Measurements from ENCODE around the gene FAM234B. TPM values are rescaled to one million over a fixed set of nuclear protein-coding genes. Genes with fewer than 3 reads are reported as not detected.
A peak's percentile ranks its signal among the peaks of the same experiment; 100 is the strongest.

Gene FAM234B
- total RNA-seq, 1 experiment from 2014 or later, result 20.8 TPM

- Mint-ChIP-seq H3K27me3 (ENCODE audit: low read depth) (peaks cover 27% of the 10 kb centered on the region), H3K4me1 (peaks cover 31 to 34% of the 10 kb centered on the region in 2 experiments), H3K27ac (peak within 1 kb of the TSS; percentile 24 to 90 (median 82)), H3K4me3 (peak within 1 kb of the TSS; percentile 88 to 96), H3K36me3 (ENCODE audit: insufficient read depth in 1 of 3, low read depth in 3 of 3) (peaks cover 4 to 15% (median 14%) of the 10 kb centered on the region in 3 experiments), H3K9me3 (peaks cover 0 to 3% of the 10 kb centered on the region in 2 experiments; a peak in 2 of 5 replicates)
- H3K9me3 ChIP-seq (ENCODE audit: control insufficient read depth, low read depth, low read length), result no peaks in the 10 kb centered on the region
- no peak within 1 kb of the TSS for H3K23ac ChIP-seq (ENCODE audit: insufficient read length, low read depth, low read length)
- no peaks in the 10 kb centered on the region for H3K79me2 ChIP-seq (ENCODE audit: insufficient read depth, low read length)
- no peak within 1 kb of the TSS for H4K5ac ChIP-seq (ENCODE audit: insufficient read length, low read depth, low read length)
- DNase-seq, result peak; percentile 96
- no CpG with 5 or more reads among the region's 69 CpGs for WGBS (ENCODE audit: extremely low coverage, insufficient read length, low lambda C conversion rate)
- H2AFZ ChIP-seq (ENCODE audit: low read length), result no peak within 1 kb of the TSS
- no peak within 1 kb of the TSS for H3T11ph ChIP-seq (ENCODE audit: low read length)
- no peak within 1 kb of the TSS for H2BK20ac ChIP-seq (ENCODE audit: low read depth, low read length, poor library complexity, severe bottlenecking)
- H2BK120ac ChIP-seq (ENCODE audit: low read depth, low read length, poor library complexity, severe bottlenecking), result no peak within 1 kb of the TSS
- H3K27me3 ChIP-seq (ENCODE audit: insufficient read depth, low read length), result no peaks in the 10 kb centered on the region; the same call in 1 of the 2 replicates
- H3K23me2 ChIP-seq (ENCODE audit: insufficient read length, low read depth, low read length, poor library complexity, severe bottlenecking), result peaks cover 18% of the 10 kb centered on the region
- TF ChIP-seq CTCF (conservative IDR thresholded peaks at IDR 0.05), result no peak
- H3K56ac ChIP-seq (ENCODE audit: insufficient read length, low read depth, low read length), result no peak within 1 kb of the TSS
- H2BK5ac ChIP-seq (ENCODE audit: insufficient read length, low read length), result no peak within 1 kb of the TSS
- no peak within 1 kb of the TSS for H2AK5ac ChIP-seq (ENCODE audit: insufficient read length, low read length)
- no peaks in the 10 kb centered on the region for H3K79me1 ChIP-seq (ENCODE audit: insufficient read depth, low read depth, low read length, poor library complexity, severe bottlenecking)
- H3K14ac ChIP-seq (ENCODE audit: insufficient read depth, low read length), result peak within 1 kb of the TSS; percentile 74
- peak within 1 kb of the TSS; percentile 12 for H3K18ac ChIP-seq (ENCODE audit: insufficient read length, low read depth, low read length)
- no peak within 1 kb of the TSS for H3K4ac ChIP-seq (ENCODE audit: low read depth, low read length)
- H2BK15ac ChIP-seq (ENCODE audit: low read depth, low read length), result no peak within 1 kb of the TSS
- H4K8ac ChIP-seq (replicated peaks; ENCODE audit: insufficient read length, low read depth, low read length), result no peak within 1 kb of the TSS
- no peak within 1 kb of the TSS for H3K27ac ChIP-seq (ENCODE audit: insufficient read length, low read depth, low read length)
- peak within 1 kb of the TSS; percentile 73 for H3K9ac ChIP-seq (ENCODE audit: extremely low read depth, insufficient read length, low read length)
- no peak within 1 kb of the TSS for H4K91ac ChIP-seq (ENCODE audit: insufficient read length, low read depth, low read length)
- H3K4me1 ChIP-seq (ENCODE audit: insufficient read depth, low read length), result peaks cover 2% of the 10 kb centered on the region; the same call in 1 of the 2 replicates
- H2BK12ac ChIP-seq (ENCODE audit: insufficient read length, low read depth, low read length), result no peak within 1 kb of the TSS
- H3K4me2 ChIP-seq (ENCODE audit: insufficient read depth, insufficient read length, low read length), result peak within 1 kb of the TSS; percentile 84
- H4K20me1 ChIP-seq (ENCODE audit: control insufficient read depth, insufficient read depth, insufficient read length), result no peaks in the 10 kb centered on the region
Observed at GRCh38 chr12:12999959-13000615, 44.1 kb upstream of the FAM234B start, which contains the start of gene HEBP1. Gene HEBP1, minus strand, starts transcription at chr12:13000265. Its CDS starts 151 bp downstream, at chr12:13000114.
